ENCODE measurements around the gene ACOXL.

ACOXL gene

DNA sequence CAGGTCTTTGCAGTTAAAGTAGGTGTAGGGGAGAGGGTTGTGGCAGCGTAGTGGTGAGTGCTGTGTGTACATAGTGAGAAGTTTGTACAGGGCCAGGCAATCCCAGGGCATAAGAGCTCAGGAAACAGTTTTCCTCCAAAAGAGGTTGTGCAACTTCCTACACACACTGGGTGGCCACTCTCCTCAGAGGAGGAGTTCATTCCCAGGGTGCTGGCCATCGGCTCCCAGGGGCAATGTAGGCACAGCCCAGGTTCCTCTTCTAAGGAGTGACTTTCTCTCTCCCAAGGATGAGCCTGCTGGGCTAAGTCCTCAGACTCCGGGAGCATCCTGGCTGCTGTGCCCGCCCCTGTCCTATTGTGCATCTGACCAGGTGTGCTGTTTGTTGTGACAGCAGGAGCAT is 3.0 kb downstream of the ACOXL start:
- DNase-seq (ENCODE audit: insufficient read length, low spot score) (no peak), FAIRE-seq (no peak)
- TF ChIP-seq POLR2AphosphoS5 (IDR thresholded peaks at IDR 0.05; ENCODE audit: low read depth, low read length) = no peak
- TF ChIP-seq POLR2A (IDR thresholded peaks at IDR 0.05; ENCODE audit: low read depth, low read length) = no peak
- TF ChIP-seq TAF1 (IDR thresholded peaks at IDR 0.05; ENCODE audit: low read depth, low read length) = no peak
- TF ChIP-seq POU2F2 (IDR thresholded peaks at IDR 0.05; ENCODE audit: low read depth, low read length) = no peak
- TF ChIP-seq PAX5 (IDR thresholded peaks at IDR 0.05; ENCODE audit: insufficient read depth, low read length, severe bottlenecking) = no peak
- no peak for TF ChIP-seq SPI1 (IDR thresholded peaks at IDR 0.05; ENCODE audit: low read depth, low read length)

DNA sequence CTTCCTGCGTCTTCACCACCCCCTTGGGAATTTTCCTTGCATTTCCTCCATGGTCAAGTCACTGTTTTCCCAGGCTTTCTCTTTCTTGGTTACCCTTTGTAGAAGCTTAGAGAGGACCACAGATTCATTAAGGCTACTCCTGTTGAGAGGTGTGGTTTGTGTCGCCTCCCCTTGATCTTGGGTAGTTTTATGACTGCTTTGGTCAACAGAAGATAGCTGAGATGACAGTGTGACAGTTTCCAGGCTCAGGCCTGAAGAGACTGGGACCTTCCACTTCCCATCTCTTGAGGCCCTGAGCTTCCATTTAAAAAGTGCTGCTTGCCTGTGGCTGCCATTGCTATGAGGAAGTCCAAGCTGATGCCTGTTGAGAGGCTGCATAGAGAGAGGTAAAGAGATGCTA is 5.4 kb downstream of the ACOXL start:
- FAIRE-seq (no peak), DNase-seq (ENCODE audit: insufficient read length, low spot score) (no peak)
- TF ChIP-seq POU2F2 (IDR thresholded peaks at IDR 0.05; ENCODE audit: low read depth, low read length) (no peak), PAX5 (IDR thresholded peaks at IDR 0.05; ENCODE audit: insufficient read depth, low read length, severe bottlenecking) (no peak), TAF1 (IDR thresholded peaks at IDR 0.05; ENCODE audit: low read depth, low read length) (no peak), POLR2A (IDR thresholded peaks at IDR 0.05; ENCODE audit: low read depth, low read length) (no peak), SPI1 (IDR thresholded peaks at IDR 0.05; ENCODE audit: low read depth, low read length) (no peak), POLR2AphosphoS5 (IDR thresholded peaks at IDR 0.05; ENCODE audit: low read depth, low read length) (no peak)

GRCh38 chr2:110740747-110741349 is 8.5 kb downstream of the ACOXL start:
- FAIRE-seq (no peak), DNase-seq (ENCODE audit: insufficient read length, low spot score) (no peak)
- TF ChIP-seq SPI1 (IDR thresholded peaks at IDR 0.05; ENCODE audit: low read depth, low read length) (no peak), POU2F2 (IDR thresholded peaks at IDR 0.05; ENCODE audit: low read depth, low read length) (no peak), POLR2AphosphoS5 (IDR thresholded peaks at IDR 0.05; ENCODE audit: low read depth, low read length) (no peak), PAX5 (IDR thresholded peaks at IDR 0.05; ENCODE audit: insufficient read depth, low read length, severe bottlenecking) (no peak), TAF1 (IDR thresholded peaks at IDR 0.05; ENCODE audit: low read depth, low read length) (no peak), POLR2A (IDR thresholded peaks at IDR 0.05; ENCODE audit: low read depth, low read length) (no peak)

- DNase-seq (ENCODE audit: insufficient read length, low spot score) = no peak
- no peak for FAIRE-seq
- TF ChIP-seq POLR2AphosphoS5 (IDR thresholded peaks at IDR 0.05; ENCODE audit: low read depth, low read length) = no peak
- TF ChIP-seq POLR2A (IDR thresholded peaks at IDR 0.05; ENCODE audit: low read depth, low read length) = no peak
- TF ChIP-seq TAF1 (IDR thresholded peaks at IDR 0.05; ENCODE audit: low read depth, low read length) = no peak
- no peak for TF ChIP-seq POU2F2 (IDR thresholded peaks at IDR 0.05; ENCODE audit: low read depth, low read length)
- no peak for TF ChIP-seq PAX5 (IDR thresholded peaks at IDR 0.05; ENCODE audit: insufficient read depth, low read length, severe bottlenecking)
- TF ChIP-seq SPI1 (IDR thresholded peaks at IDR 0.05; ENCODE audit: low read depth, low read length) = no peak
Measured at GRCh38 chr2:110741491-110741980, 9.2 kb downstream of the ACOXL start.

DNA sequence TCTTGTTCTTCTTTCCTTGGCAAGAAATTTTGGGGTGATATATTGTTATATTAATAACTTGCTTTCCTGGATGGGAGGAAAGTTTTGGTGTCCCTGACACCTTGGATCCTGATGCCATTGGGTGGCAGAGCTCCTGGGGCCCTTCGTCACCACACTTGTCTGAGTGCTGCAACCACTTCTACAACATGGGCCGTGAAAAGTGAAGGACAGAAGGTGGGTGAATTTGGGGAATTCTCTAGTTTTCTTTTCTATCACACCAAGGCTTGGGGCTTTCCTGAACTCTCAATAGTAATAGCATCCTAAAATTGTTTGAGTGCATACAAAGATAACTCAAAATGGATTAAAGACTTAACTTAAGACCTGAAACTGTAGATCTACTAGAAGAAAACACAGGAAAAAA is 10.0 kb downstream of the ACOXL start:
- no peak for FAIRE-seq
- no peak for DNase-seq (ENCODE audit: insufficient read length, low spot score)
- TF ChIP-seq PAX5 (IDR thresholded peaks at IDR 0.05; ENCODE audit: insufficient read depth, low read length, severe bottlenecking) (no peak), POU2F2 (IDR thresholded peaks at IDR 0.05; ENCODE audit: low read depth, low read length) (no peak), POLR2A (IDR thresholded peaks at IDR 0.05; ENCODE audit: low read depth, low read length) (no peak), POLR2AphosphoS5 (IDR thresholded peaks at IDR 0.05; ENCODE audit: low read depth, low read length) (no peak), TAF1 (IDR thresholded peaks at IDR 0.05; ENCODE audit: low read depth, low read length) (no peak), SPI1 (IDR thresholded peaks at IDR 0.05; ENCODE audit: low read depth, low read length) (no peak)

DNA sequence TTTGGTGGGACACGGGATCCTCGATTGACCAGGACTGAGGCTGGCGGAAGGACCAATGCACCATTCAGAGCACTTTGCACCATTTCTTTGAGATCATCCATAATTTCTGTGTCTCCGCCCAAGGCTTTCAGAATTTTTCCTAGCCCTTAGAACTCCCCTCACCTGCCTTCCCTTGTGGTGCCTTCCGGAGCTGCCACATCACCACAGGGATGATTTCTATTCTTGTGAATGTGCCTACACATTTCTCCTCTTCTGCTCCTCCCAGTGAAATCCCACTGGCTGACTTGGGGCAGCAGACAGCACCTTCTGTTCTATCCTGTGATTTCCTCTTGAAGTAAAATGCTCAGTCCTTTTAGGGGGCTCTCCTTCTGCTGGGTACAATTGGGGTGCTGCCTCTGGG is 11.2 kb downstream of the ACOXL start:
- DNase-seq (ENCODE audit: insufficient read length, low spot score) = no peak
- FAIRE-seq = no peak
- TF ChIP-seq TAF1 (IDR thresholded peaks at IDR 0.05; ENCODE audit: low read depth, low read length) = no peak
- no peak for TF ChIP-seq POLR2A (IDR thresholded peaks at IDR 0.05; ENCODE audit: low read depth, low read length)
- no peak for TF ChIP-seq POU2F2 (IDR thresholded peaks at IDR 0.05; ENCODE audit: low read depth, low read length)
- TF ChIP-seq POLR2AphosphoS5 (IDR thresholded peaks at IDR 0.05; ENCODE audit: low read depth, low read length) = no peak
- TF ChIP-seq SPI1 (IDR thresholded peaks at IDR 0.05; ENCODE audit: low read depth, low read length) = no peak
- TF ChIP-seq PAX5 (IDR thresholded peaks at IDR 0.05; ENCODE audit: insufficient read depth, low read length, severe bottlenecking) = no peak

GRCh38 chr2:110744429-110744828 is 12.1 kb downstream of the ACOXL start:
- no peak for FAIRE-seq
- no peak for TF ChIP-seq POU2F2 (IDR thresholded peaks at IDR 0.05; ENCODE audit: low read depth, low read length)
- no peak for TF ChIP-seq PAX5 (IDR thresholded peaks at IDR 0.05; ENCODE audit: insufficient read depth, low read length, severe bottlenecking)
- TF ChIP-seq TAF1 (IDR thresholded peaks at IDR 0.05; ENCODE audit: low read depth, low read length) = no peak
- no peak for TF ChIP-seq POLR2AphosphoS5 (IDR thresholded peaks at IDR 0.05; ENCODE audit: low read depth, low read length)
- TF ChIP-seq SPI1 (IDR thresholded peaks at IDR 0.05; ENCODE audit: low read depth, low read length) = no peak
- no peak for DNase-seq (ENCODE audit: insufficient read length, low spot score)

- TF ChIP-seq PAX5 (IDR thresholded peaks at IDR 0.05; ENCODE audit: insufficient read depth, low read length, severe bottlenecking) (no peak), SPI1 (IDR thresholded peaks at IDR 0.05; ENCODE audit: low read depth, low read length) (no peak), POLR2A (IDR thresholded peaks at IDR 0.05; ENCODE audit: low read depth, low read length) (no peak), POU2F2 (IDR thresholded peaks at IDR 0.05; ENCODE audit: low read depth, low read length) (no peak), POLR2AphosphoS5 (IDR thresholded peaks at IDR 0.05; ENCODE audit: low read depth, low read length) (no peak), TAF1 (IDR thresholded peaks at IDR 0.05; ENCODE audit: low read depth, low read length) (no peak)
Measured at GRCh38 chr2:110745048-110745447, 12.7 kb downstream of the ACOXL start.

DNA sequence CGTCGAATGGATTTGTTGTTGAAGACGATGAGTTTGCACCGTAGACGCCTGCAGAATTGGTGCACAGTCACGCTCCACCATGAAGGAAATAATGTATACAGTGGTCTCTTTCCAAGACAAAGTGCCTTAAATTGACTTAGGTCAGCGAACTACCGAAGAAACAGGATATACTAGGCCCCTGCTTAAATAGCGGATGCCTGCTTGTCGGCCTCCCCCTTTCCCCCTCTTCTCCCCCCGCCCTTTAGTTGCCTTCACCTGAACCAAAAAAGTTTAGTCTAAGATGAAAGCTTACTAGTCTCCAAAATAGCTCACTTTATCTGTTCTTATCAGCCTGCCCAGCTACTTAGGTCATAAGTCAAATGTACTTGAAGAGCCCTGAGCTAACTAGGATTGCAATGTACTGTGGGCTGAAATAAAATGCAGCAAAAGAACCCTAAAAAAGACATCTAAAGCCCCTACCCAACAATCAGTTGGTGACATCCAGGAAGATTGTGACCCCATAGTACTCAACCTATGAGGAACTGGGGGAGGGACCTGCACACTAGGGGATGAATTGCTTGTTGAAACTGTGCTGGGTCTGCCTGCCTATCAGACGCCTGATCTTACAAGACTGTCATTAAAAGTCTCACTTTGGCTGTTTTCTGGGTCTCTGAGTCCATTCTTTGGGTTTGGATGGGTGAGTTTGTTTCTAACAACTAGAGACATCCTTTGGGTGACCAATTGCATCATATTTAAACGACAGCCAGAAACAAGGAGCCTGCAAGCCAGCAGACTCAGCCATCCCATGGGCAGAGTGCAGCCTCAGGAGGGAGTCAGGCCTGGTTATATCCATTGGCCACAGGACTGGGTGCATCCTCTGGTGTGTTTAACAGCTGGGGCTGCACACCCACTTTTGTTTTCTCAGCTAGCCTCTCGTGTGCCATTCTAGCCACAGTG is 14.5 kb downstream of the ACOXL start:
- TF ChIP-seq POU2F2 (IDR thresholded peaks at IDR 0.05; ENCODE audit: low read depth, low read length) (no peak), POLR2AphosphoS5 (IDR thresholded peaks at IDR 0.05; ENCODE audit: low read depth, low read length) (no peak), SPI1 (IDR thresholded peaks at IDR 0.05; ENCODE audit: low read depth, low read length) (no peak), PAX5 (IDR thresholded peaks at IDR 0.05; ENCODE audit: insufficient read depth, low read length, severe bottlenecking) (no peak), POLR2A (IDR thresholded peaks at IDR 0.05; ENCODE audit: low read depth, low read length) (no peak), TAF1 (IDR thresholded peaks at IDR 0.05; ENCODE audit: low read depth, low read length) (no peak)

More at GRCh38 chr2:110745048-110745447, 12.7 kb downstream of the ACOXL start:
- FAIRE-seq (no peak), DNase-seq (ENCODE audit: insufficient read length, low spot score) (no peak)

More for the DNA sequence above, 14.5 kb downstream of the ACOXL start:
- FAIRE-seq (no peak), DNase-seq (ENCODE audit: insufficient read length, low spot score) (no peak)
